HepG2 (cell line): Measurements from ENCODE around the gene MEGF11. TPM values are rescaled to one million over a fixed set of nuclear protein-coding genes. Genes with fewer than 3 reads are reported as not detected.
A peak's percentile ranks its signal among the peaks of the same experiment; 100 is the strongest.

Source experiments
- ATAC-seq: fragments of 200-7000 bp; cut with Tn5 transposase; 3 replicates; pipeline ENCODE4 v1.9.1; 2020; ENCODE audit warnings: mild to moderate bottlenecking, moderate library complexity
- BruUV-seq: library from RNA; stranded (reverse); fragments of 400-500 nt; replicated peaks from 2 replicates; lab custom pipeline; 2021; lab: Mats Ljungman, UMichigan
- CTCF ChIA-PET: fragments of 300-600 bp; formaldehyde crosslinking; extraction: SDS; loops from one replicate; lab custom pipeline; 2021; ENCODE audit warnings: low total read pairs, inconsistent platforms, low intra/inter-chr PET ratio; lab: Yijun Ruan, JAX
- POLR2A ChIA-PET: fragments of 350-600 bp; sonication (Branson Sonifier 250); formaldehyde crosslinking; loops from one replicate; lab custom pipeline; 2020; ENCODE audit warnings: antibody characterized with exemption, inconsistent platforms; lab: Yijun Ruan, JAX
- DNase-seq: peaks from one replicate; pipeline ENCODE4 v3.0.0-alpha.2; 2015; ENCODE audit warnings: low spot score
- FAIRE-seq: peaks from 3 replicates; lab custom pipeline; 2011; peaks lifted over from hg19 to GRCh38; lab: Jason Lieb, UNC
- H2AFZ ChIP-seq: one replicate; pipeline ENCODE4 v1.6.1; 2011; ENCODE audit warnings: low read length, inconsistent platforms
- H3K27ac ChIP-seq: fragments of 300-600 bp; 3 replicates; pipeline ENCODE4 v1.8.0; 2011; ENCODE audit warnings: mixed run types, mild to moderate bottlenecking, mixed read lengths, low read length, inconsistent platforms; ENCODE audit not compliant: insufficient read depth; ENCODE audit errors: extremely low read length
- H3K27me3 ChIP-seq, 2 experiments: fragments of 200-600 bp in 1 of 2; 2 replicates in 1 of 2; 3 replicates in 1 of 2; pipeline versions ENCODE4 v1.6.0 to v1.8.0; 2011; ENCODE audit warnings: low read length in 2 of 2, mild to moderate bottlenecking in 2 of 2, moderate library complexity in 2 of 2, inconsistent platforms in 1 of 2; ENCODE audit not compliant: insufficient read depth in 2 of 2, control insufficient read depth in 1 of 2
- H3K36me3 ChIP-seq, 2 experiments: fragments of 200-600 bp in 1 of 2; replicated peaks in 1 of 2; 2 replicates in 1 of 2; 3 replicates in 1 of 2; pipeline versions ENCODE4 v1.5.1 to v1.8.0; 2011; ENCODE audit warnings: low read length in 2 of 2, inconsistent platforms in 1 of 2; ENCODE audit not compliant: insufficient read depth in 2 of 2, control insufficient read depth in 1 of 2
- H3K4me1 ChIP-seq: 2 replicates; pipeline ENCODE4 v1.5.1; 2012; ENCODE audit warnings: low read length, inconsistent platforms; ENCODE audit not compliant: insufficient read depth
- H3K4me2 ChIP-seq: 2 replicates; pipeline ENCODE4 v1.6.0; 2011; ENCODE audit warnings: low read depth, low read length, inconsistent platforms
- H3K4me3 ChIP-seq, 3 experiments: fragments of 200-600 bp in 1 of 3; sonication (generic), shearing (Covaris generic) in 1 of 3; replicated peaks in 1 of 3; 2 replicates each; pipeline ENCODE4 v1.5.1; 2011 to 2016; ENCODE audit warnings: low read length in 3 of 3, inconsistent platforms in 2 of 3, low read depth in 2 of 3, mild to moderate bottlenecking in 2 of 3, control low read depth in 1 of 3, mixed read lengths in 1 of 3; ENCODE audit not compliant: insufficient read depth in 1 of 3
- H3K79me2 ChIP-seq: one replicate; pipeline ENCODE4 v1.6.1; 2011; ENCODE audit warnings: low read length, inconsistent platforms; ENCODE audit not compliant: insufficient read depth
- H3K9ac ChIP-seq: 2 replicates; pipeline ENCODE4 v1.6.0; 2011; ENCODE audit warnings: mild to moderate bottlenecking, low read depth, low read length, inconsistent platforms; ENCODE audit not compliant: insufficient read depth
- H3K9me3 ChIP-seq: 2 replicates; pipeline ENCODE4 v1.5.1; 2012; ENCODE audit warnings: mild to moderate bottlenecking, low read length
- H4K20me1 ChIP-seq: 2 replicates; pipeline ENCODE4 v1.6.0; 2011; ENCODE audit warnings: inconsistent platforms, mild to moderate bottlenecking, low read length, moderate library complexity; ENCODE audit not compliant: insufficient read depth
- DNMT3B ChIP-seq: conservative IDR thresholded peaks from 2 replicates; pipeline ENCODE4 v1.6.1; 2016; ENCODE audit warnings: missing biosample characterization, control low read depth
- EZH2 ChIP-seq: conservative IDR thresholded peaks from 2 replicates; pipeline ENCODE4 v1.6.1; 2012; ENCODE audit warnings: mild to moderate bottlenecking, low read depth, low read length, moderate library complexity
- REL ChIP-seq: sonication (generic); formaldehyde crosslinking; conservative IDR thresholded peaks from 2 replicates; pipeline ENCODE4 v1.8.0; 2022; ENCODE audit warnings: mild to moderate bottlenecking, missing genetic modification reagents, moderate library complexity
- ZNF101 ChIP-seq: sonication (generic); formaldehyde crosslinking; IDR thresholded peaks from 2 replicates; pipeline ENCODE4 v1.4.0; 2020; ENCODE audit warnings: mild to moderate bottlenecking, low read depth, missing genetic modification reagents, borderline replicate concordance
- ZNF121 ChIP-seq: sonication (generic); formaldehyde crosslinking; IDR thresholded peaks from 2 replicates; pipeline ENCODE4 v1.5.0; 2020; ENCODE audit warnings: mild to moderate bottlenecking, missing genetic modification reagents
- ZNF18 ChIP-seq: sonication (generic); formaldehyde crosslinking; IDR thresholded peaks from 2 replicates; pipeline ENCODE4 v1.8.0; 2022; ENCODE audit warnings: mild to moderate bottlenecking, missing genetic modification reagents; ENCODE audit not compliant: insufficient replicate concordance
- ZNF496 ChIP-seq: sonication (generic); formaldehyde crosslinking; IDR thresholded peaks from 2 replicates; pipeline ENCODE4 v1.8.1; 2023; ENCODE audit warnings: mild to moderate bottlenecking, moderate library complexity, missing genetic modification reagents; ENCODE audit not compliant: insufficient replicate concordance
- ZNF557 ChIP-seq: sonication (generic); formaldehyde crosslinking; IDR thresholded peaks from 2 replicates; pipeline ENCODE4 v1.4.0; 2020; ENCODE audit warnings: missing genetic modification reagents
- WGBS: methylation state at CpG from one replicate; pipeline ENCODE4 v1.1.6; 2017; ENCODE audit warnings: low lambda C conversion rate; 5-methylcytosine and 5-hydroxymethylcytosine counted together
- in situ Hi-C: cut with HindIII; loops from 2 replicates; pipeline ENCODE4 v1.10.0; 2017; ENCODE audit warnings: low pct_unique_long_range_greater_than_20kb; ENCODE audit not compliant: extremely low pct_ligation_motif_present
- intact Hi-C: fragments of 100-400 bp; cut with micrococcal nuclease; formaldehyde crosslinking; loops from one replicate; pipeline ENCODE4 v1.10.0; 2022; ENCODE audit not compliant: unreplicated experiment
- polyA plus RNA-seq, 8 experiments: library from polyadenylated mRNA; depleted of rRNA in 3 of 8; stranded (reverse) in 7 of 8; unstranded in 1 of 8; fragments of >200 nt; fragmentation: Illumina TruSeq in 4 of 8; extraction: Trizol in 4 of 8; gene quantifications; 2 replicates each; pipeline versions ENCODE4 v1.2.1 to v1.2.3, GENCODE V29; 2011 to 2016; ENCODE audit warnings: low read depth in 4 of 8, missing spikeins in 1 of 8, mixed read lengths in 1 of 8; ENCODE audit not compliant: insufficient read depth in 1 of 8
- total RNA-seq, 5 experiments: library from RNA; depleted of rRNA; stranded (reverse); fragments of >200 nt; fragmentation: Illumina TruSeq; extraction: Trizol; gene quantifications; 2 replicates each; pipeline ENCODE4 v1.2.3, GENCODE V29; 2016; ENCODE audit warnings: low read depth in 1 of 5

Gene MEGF11
- total and polyA plus RNA-seq, 2 of the 13 experiments (the other 11 are each of a cell fraction or from before 2014, with no cell fraction given): not detected

GRCh38 chr15:66129586-66129985, 124.0 kb downstream of the MEGF11 start:
- no peaks in the 10 kb centered on the region for H4K20me1 ChIP-seq
- ATAC-seq (no peak), DNase-seq (no peak), FAIRE-seq (no peak)
- TF ChIP-seq ZNF557 (CRISPR knock-in tag) (no peak), ZNF101 (CRISPR knock-in tag) (no peak), REL (CRISPR knock-in tag) (no peak), ZNF121 (CRISPR knock-in tag) (no peak), DNMT3B (CRISPR knock-in tag) (no peak), ZNF18 (CRISPR knock-in tag) (no peak), ZNF496 (CRISPR knock-in tag) (no peak), EZH2 (no peak)
- no peak overlapping the region for H3K9ac ChIP-seq
- no peak overlapping the region for H3K4me3 ChIP-seq
- 22% methylated on average over 7 of the region's 7 CpGs for WGBS
- peaks cover 17% of the 10 kb centered on the region for H3K4me1 ChIP-seq
- intact Hi-C loops: no loop called here
- POLR2A ChIA-PET: no interaction called here
- no peaks in the 10 kb centered on the region for H3K36me3 ChIP-seq
- 0 out of 2 replicates have a peak overlapping the region, but pooled peaks have one; percentile 5 for H3K4me2 ChIP-seq
- CTCF ChIA-PET: no interaction called here
- no peaks in the 10 kb centered on the region for H3K79me2 ChIP-seq
- H3K9me3 ChIP-seq: no peaks in the 10 kb centered on the region
- H3K27ac ChIP-seq: no peak overlapping the region
- H2AFZ ChIP-seq: no peak overlapping the region
- peaks cover 3 to 42% of the 10 kb centered on the region in 2 experiments; a peak in 3 of 5 replicates for H3K27me3 ChIP-seq
- no TSS peak for BruUV-seq
- in situ Hi-C loops: no loop called here
